AG04450 (cell line): ENCODE measurements around the gene RHOC. TPM values are rescaled to one million over a fixed set of nuclear protein-coding genes. Genes with fewer than 3 reads are reported as not detected.

ENCODE experiments used
- CTCF ChIA-PET: fragments of 300-600, 350-600 bp; formaldehyde crosslinking; extraction: SDS; loops from one replicate; lab custom pipeline; 2022; ENCODE audit warnings: antibody characterized with exemption, inconsistent platforms; lab: Charles Lee
- POLR2A ChIA-PET: fragments of 350-600 bp; formaldehyde crosslinking; extraction: SDS; loops from one replicate; lab custom pipeline; 2021; ENCODE audit warnings: antibody characterized with exemption, inconsistent platforms; lab: Yijun Ruan, JAX
- DNase-seq: peaks from one replicate; pipeline ENCODE4 v3.0.0-alpha.2; 2011; ENCODE audit warnings: low read depth, low spot score
- H3K27ac ChIP-seq: one replicate; pipeline ENCODE4 v1.5.1; 2012; ENCODE audit warnings: low read depth, low read length, control low read depth
- H3K27me3 ChIP-seq: one replicate; pipeline ENCODE4 v1.6.0; 2012; ENCODE audit warnings: low read length; ENCODE audit not compliant: control insufficient read depth, insufficient read depth
- H3K4me3 ChIP-seq: 2 replicates; pipeline ENCODE4 v1.5.1; 2011; ENCODE audit warnings: mild to moderate bottlenecking, low read depth, low read length, control low read depth
- H3K9me3 ChIP-seq: 2 replicates; pipeline ENCODE4 v1.5.1; 2012; ENCODE audit warnings: low read length; ENCODE audit not compliant: control insufficient read depth, insufficient read depth
- polyA plus RNA-seq: library from polyadenylated mRNA; depleted of rRNA; stranded (reverse); fragments of >200 nt; gene quantifications from 2 replicates; pipeline ENCODE4 v1.2.3, GENCODE V29; 2011
- TF ChIP-seq, protein P1 (sequence below): IDR thresholded peaks from 2 replicates; pipeline ENCODE4 v1.5.1; 2011; ENCODE audit warnings: low read depth, low read length, control low read depth, inconsistent platforms

RHOC gene
- polyA plus RNA-seq, 1 experiment: 574 TPM

DNA sequence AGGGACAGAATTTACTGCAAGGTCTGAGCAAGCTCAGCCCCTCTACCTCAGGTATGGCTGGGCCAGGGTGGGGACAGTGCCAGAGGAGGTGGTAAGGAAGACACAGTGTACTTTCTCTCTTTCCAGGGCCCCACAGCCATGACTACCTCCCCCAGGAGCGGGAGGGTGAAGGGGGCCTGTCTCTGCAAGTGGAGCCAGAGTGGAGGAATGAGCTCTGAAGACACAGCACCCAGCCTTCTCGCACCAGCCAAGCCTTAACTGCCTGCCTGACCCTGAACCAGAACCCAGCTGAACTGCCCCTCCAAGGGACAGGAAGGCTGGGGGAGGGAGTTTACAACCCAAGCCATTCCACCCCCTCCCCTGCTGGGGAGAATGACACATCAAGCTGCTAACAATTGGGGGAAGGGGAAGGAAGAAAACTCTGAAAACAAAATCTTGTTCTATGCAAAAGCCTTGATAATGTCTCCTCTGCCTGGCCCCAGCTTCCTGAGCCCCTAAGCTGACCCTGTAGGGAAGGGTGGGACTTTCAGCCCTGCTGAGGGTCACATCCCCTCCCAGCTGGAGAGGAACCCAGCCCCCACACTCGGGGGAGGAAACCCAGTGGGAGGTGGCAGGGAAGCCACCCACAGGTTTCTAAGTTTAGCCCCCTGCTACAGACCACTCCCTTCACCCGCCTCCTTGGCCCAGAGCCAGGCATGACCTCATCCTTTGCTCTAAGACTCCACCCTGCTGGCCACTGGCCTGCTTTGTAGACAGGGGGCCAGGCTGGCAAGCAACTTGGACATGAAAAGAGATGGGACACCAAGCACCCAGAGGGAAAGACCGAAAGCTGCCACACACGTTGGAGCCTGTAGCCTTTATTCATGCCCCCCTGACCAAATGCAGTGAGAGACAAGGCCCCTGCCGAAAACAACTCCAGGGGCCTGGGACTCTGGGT lies 6.4 kb downstream of the RHOC start:
- peak; percentile 89 for DNase-seq
- TF ChIP-seq, protein P1, sequence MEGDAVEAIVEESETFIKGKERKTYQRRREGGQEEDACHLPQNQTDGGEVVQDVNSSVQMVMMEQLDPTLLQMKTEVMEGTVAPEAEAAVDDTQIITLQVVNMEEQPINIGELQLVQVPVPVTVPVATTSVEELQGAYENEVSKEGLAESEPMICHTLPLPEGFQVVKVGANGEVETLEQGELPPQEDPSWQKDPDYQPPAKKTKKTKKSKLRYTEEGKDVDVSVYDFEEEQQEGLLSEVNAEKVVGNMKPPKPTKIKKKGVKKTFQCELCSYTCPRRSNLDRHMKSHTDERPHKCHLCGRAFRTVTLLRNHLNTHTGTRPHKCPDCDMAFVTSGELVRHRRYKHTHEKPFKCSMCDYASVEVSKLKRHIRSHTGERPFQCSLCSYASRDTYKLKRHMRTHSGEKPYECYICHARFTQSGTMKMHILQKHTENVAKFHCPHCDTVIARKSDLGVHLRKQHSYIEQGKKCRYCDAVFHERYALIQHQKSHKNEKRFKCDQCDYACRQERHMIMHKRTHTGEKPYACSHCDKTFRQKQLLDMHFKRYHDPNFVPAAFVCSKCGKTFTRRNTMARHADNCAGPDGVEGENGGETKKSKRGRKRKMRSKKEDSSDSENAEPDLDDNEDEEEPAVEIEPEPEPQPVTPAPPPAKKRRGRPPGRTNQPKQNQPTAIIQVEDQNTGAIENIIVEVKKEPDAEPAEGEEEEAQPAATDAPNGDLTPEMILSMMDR: no peak; the same call in 1 of the 2 replicates
- H3K4me3 ChIP-seq: peak overlapping the region; percentile 17; the same call in 1 of the 2 replicates
- H3K27me3 ChIP-seq: no peaks in the 10 kb centered on the region
- ChIA-PET POLR2A (interaction anchor here (1.5 kb wide), 1 partner anchor 26 kb away, joined by 12 read pairs; the partner anchor contains the start of gene MOV10), CTCF (interaction anchor here (1.0 to 1.4 kb wide), 5 partner anchors 14 to 87 kb away, joined by 3 to 5 read pairs (median 4); partner anchors contain the start of genes MOV10 and PPM1J)
- no peaks in the 10 kb centered on the region for H3K9me3 ChIP-seq
- H3K27ac ChIP-seq: peak overlapping the region; percentile 92

DNA sequence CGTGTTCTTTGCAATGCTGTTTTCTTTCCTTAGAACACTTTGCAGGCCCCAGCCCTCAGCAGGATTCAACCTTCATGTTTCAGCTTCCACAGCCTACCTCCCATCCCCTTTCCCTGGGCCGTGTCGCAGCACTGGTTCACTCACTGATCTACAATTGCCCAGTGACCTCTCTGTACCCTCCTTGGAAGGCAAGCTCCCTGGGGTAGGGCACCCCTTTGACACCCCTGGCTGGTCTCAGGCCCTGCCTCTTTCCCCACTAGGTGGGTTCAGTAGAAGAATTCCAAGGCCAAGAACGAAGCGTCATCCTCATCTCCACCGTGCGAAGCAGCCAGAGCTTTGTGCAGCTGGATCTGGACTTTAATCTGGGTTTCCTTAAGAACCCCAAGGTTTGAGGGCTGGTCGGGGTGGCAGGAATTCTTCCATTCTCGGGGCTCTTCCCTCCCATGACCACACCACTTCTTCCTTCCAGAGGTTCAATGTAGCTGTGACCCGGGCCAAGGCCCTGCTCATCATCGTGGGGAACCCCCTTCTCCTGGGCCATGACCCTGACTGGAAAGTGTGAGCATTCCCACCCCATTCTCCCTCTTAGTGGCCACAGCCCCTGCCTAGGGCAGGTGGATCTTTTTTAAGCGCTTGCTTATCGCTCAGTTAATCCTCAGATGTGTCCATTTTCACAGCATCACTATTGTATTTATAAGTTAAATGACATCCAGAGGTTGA lies 7.3 kb downstream of the RHOC start:
- DNase-seq: no peak
- CTCF ChIA-PET: interaction anchor here (1.0 to 1.4 kb wide), 5 partner anchors 13 to 86 kb away, joined by 3 to 5 read pairs (median 4); partner anchors contain the start of genes MOV10 and PPM1J
- no peaks in the 10 kb centered on the region for H3K27me3 ChIP-seq
- no peaks in the 10 kb centered on the region for H3K9me3 ChIP-seq
- H3K4me3 ChIP-seq: no peak overlapping the region
- POLR2A ChIA-PET: interaction anchor here (1.2 to 1.5 kb wide), 2 partner anchors 25 kb away, joined by 5 to 12 read pairs; partner anchors contain the start of gene MOV10
- TF ChIP-seq, protein P1: no peak
- H3K27ac ChIP-seq: peak overlapping the region; percentile 39

DNA sequence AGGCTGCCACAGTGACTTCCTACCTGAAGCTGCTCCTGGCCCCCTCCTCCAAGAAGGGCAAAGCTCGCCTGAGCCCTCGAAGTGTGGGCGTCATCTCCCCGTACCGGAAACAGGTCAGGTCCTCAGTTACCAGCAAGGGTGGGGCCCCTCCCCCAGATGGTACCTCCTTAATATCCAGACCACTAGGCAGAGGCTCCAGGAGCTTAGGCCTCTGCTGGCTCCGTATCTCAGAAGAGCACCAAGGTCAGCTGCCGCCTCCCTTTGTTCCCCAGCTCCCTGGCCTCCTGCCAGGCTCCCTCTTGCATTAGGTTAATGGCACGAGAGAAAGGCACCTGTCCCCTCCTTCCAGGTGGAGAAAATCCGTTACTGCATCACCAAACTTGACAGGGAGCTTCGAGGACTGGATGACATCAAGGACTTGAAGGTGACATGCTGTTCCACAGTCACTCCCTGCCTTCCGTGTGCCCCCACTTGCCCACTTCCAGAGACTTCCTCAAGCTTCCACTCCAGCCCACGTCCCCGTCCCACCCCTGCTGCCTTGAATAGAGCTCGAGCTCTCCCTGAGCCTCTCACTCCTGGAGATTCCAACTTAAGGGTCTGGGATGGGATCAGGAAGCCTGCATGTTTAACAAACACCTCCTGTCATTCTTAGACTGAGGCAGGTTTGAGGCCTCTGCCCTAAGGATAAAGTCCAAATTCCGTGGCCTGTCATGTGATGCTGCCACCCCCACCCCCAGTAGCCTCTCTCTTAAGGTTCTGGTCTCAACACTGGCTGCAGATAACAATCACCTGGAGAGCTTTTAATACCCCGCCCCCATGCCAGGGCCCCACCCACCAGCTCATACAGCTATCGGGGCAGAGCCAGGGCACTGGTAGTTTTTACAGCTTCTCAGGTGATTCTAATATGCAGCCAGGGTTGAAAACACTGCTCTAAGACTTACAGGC lies 8.3 kb downstream of the RHOC start:
- H3K27ac ChIP-seq: peak overlapping the region; percentile 21
- H3K4me3 ChIP-seq: no peak overlapping the region
- no peaks in the 10 kb centered on the region for H3K27me3 ChIP-seq
- no peak for DNase-seq
- TF ChIP-seq, protein P1: no peak
- H3K9me3 ChIP-seq: no peaks in the 10 kb centered on the region
- ChIA-PET CTCF (interaction anchor here (1.1 kb wide), 1 partner anchor 9 kb away, joined by 6 read pairs; no protein-coding TSS in a partner anchor), POLR2A (interaction anchor here (1.2 kb wide), 1 partner anchor 24 kb away, joined by 5 read pairs; the partner anchor contains the start of gene MOV10)

DNA sequence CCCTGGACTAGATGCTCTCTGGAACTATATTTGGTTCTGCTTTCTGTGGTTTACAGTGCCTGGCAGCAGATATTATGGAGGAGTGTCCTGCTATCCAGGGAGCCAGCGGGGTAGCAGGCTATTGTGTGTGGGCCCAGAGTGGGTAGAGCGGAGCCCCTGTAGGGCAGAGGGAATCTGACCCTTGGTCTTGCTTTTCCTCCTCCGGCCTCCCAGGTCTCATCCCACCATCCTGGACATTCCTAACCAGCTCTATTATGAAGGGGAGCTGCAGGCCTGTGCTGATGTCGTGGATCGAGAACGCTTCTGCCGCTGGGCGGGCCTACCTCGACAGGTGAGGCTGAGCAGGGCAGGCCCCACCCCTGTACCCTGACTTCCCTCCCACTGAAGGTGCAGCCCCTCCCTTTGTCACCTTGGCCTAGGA lies 9.1 kb downstream of the RHOC start:
- Histone ChIP-seq H3K4me3 (no peak overlapping the region), H3K9me3 (no peaks in the 10 kb centered on the region), H3K27me3 (no peaks in the 10 kb centered on the region), H3K27ac (no peak overlapping the region)
- POLR2A ChIA-PET: no interaction called here
- TF ChIP-seq, protein P1: no peak
- DNase-seq: no peak
- CTCF ChIA-PET: no interaction called here
